Stimulated activated CD8-positive, alpha-beta memory T cell treated with anti-CD3 and anti-CD28 coated beads, Interleukin-7, amount 100 ng/mL, for 48 hours (primary cell): ENCODE results near the gene DRC7.

ENCODE experiments used
- DNase-seq, 2 donors: peaks; one replicate each; pipeline ENCODE4 v3.0.0-alpha.2; 2020; ENCODE audit warnings: low read depth in 1 of 2; ENCODE audit errors: extremely low read depth in 1 of 2

The DRC7 gene

DNA sequence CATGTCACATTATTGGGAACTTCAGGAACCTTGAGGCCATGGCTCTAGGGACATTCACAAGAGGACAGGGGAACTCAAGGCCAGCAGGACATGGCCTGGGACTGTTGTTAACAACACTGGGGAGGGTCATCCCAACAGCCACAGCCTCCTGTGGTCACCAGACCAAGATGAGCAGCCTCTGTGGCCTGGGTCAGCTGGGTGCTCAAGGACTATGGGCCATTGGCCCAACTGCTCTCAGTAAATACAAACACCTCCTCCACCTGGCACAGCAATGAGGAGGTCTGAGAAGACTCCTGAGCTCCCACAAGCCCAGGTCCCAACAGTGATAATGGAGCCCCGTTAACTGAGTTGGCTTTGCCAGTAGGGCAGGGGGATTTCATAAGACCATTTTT is 86.7 kb downstream of the DRC7 start:
- no peak for DNase-seq
